Fibroblast of lung (primary cell): Measurements from ENCODE around the gene ADAD1. TPM values are rescaled to one million over a fixed set of nuclear protein-coding genes. Genes with fewer than 3 reads are reported as not detected.

ENCODE experiments used
- DNase-seq, 2 donors: peaks; one replicate each; pipeline versions ENCODE4 v3.0.0 to v3.0.0-alpha.2; 2010; ENCODE audit warnings: low read depth in 2 of 2
- H2AFZ ChIP-seq: 2 replicates; pipeline ENCODE4 v1.5.1; 2012; ENCODE audit warnings: low read length, control low read depth, inconsistent platforms
- H3K27ac ChIP-seq: 2 replicates; pipeline ENCODE4 v1.5.1; 2011; ENCODE audit warnings: low read length, control low read depth; ENCODE audit not compliant: insufficient read depth
- H3K27me3 ChIP-seq: 2 replicates; pipeline ENCODE4 v1.5.1; 2011; ENCODE audit warnings: mild to moderate bottlenecking, low read length; ENCODE audit not compliant: control insufficient read depth, insufficient read depth
- H3K36me3 ChIP-seq: 2 replicates; pipeline ENCODE4 v1.5.1; 2011; ENCODE audit warnings: low read length; ENCODE audit not compliant: control insufficient read depth, insufficient read depth
- H3K4me1 ChIP-seq: 2 replicates; pipeline ENCODE4 v1.5.1; 2011; ENCODE audit warnings: low read length; ENCODE audit not compliant: control insufficient read depth, insufficient read depth; ENCODE audit errors: extremely low read depth
- H3K4me2 ChIP-seq: 2 replicates; pipeline ENCODE4 v1.5.1; 2011; ENCODE audit warnings: low read length, control low read depth; ENCODE audit not compliant: insufficient read depth; ENCODE audit errors: extremely low read depth
- H3K4me3 ChIP-seq, 4 experiments: fragments of 200-600 bp in 1 of 4; sonication (generic) in 1 of 4; replicated peaks in 1 of 4; 2 replicates each; pipeline ENCODE4 v1.5.1; 2011 to 2016; ENCODE audit warnings: low read length in 4 of 4, low read depth in 3 of 4, mild to moderate bottlenecking in 3 of 4, control low read depth in 2 of 4, inconsistent platforms in 1 of 4, mixed read lengths in 1 of 4; ENCODE audit not compliant: insufficient read depth in 1 of 4; ENCODE audit errors: control extremely low read depth in 1 of 4
- H3K79me2 ChIP-seq: 2 replicates; pipeline ENCODE4 v1.5.1; 2012; ENCODE audit warnings: mild to moderate bottlenecking, low read length, inconsistent platforms; ENCODE audit not compliant: control insufficient read depth, insufficient read depth
- H3K9ac ChIP-seq: 2 replicates; pipeline ENCODE4 v1.5.1; 2011; ENCODE audit warnings: mild to moderate bottlenecking, low read length, control low read depth; ENCODE audit not compliant: insufficient read depth
- H3K9me3 ChIP-seq: 2 replicates; pipeline ENCODE4 v1.5.1; 2012; ENCODE audit warnings: low read depth, low read length; ENCODE audit not compliant: control insufficient read depth, insufficient read depth
- H4K20me1 ChIP-seq: 2 replicates; pipeline ENCODE4 v1.5.1; 2011; ENCODE audit warnings: low read length; ENCODE audit not compliant: control insufficient read depth, insufficient read depth; ENCODE audit errors: extremely low read depth
- CTCF ChIP-seq, 2 donors: IDR thresholded peaks in 1 of 2; conservative IDR thresholded peaks in 1 of 2; 1 replicate in 1 of 2; 2 replicates in 1 of 2; pipeline ENCODE4 v1.5.1; 2011 to 2012; ENCODE audit warnings: low read length in 2 of 2, control low read depth in 1 of 2, inconsistent platforms in 1 of 2, low read depth in 1 of 2, mild to moderate bottlenecking in 1 of 2
- EZH2 ChIP-seq: IDR thresholded peaks from 2 replicates; pipeline ENCODE4 v1.5.1; 2012; ENCODE audit warnings: low read length, control low read depth, mild to moderate bottlenecking; ENCODE audit errors: missing control alignments
- polyA minus RNA-seq: library from RNA; depleted of rRNA, polyadenylated mRNA; stranded (reverse); fragments of >200 nt; gene quantifications from 2 replicates; pipeline ENCODE4 v1.2.3, GENCODE V29; 2011; ENCODE audit warnings: low replicate concordance
- polyA plus RNA-seq, 2 donors: library from polyadenylated mRNA; depleted of rRNA in 1 of 2; stranded (reverse) in 1 of 2; unstranded in 1 of 2; fragments of >200 nt; gene quantifications; 2 replicates each; pipeline ENCODE4 v1.2.1, GENCODE V29; 2011 to 2012; ENCODE audit warnings: missing spikeins in 1 of 2
- total RNA-seq: library from RNA; depleted of rRNA; stranded (reverse); fragments of >200 nt; gene quantifications from 2 replicates; pipeline ENCODE4 v1.2.1, GENCODE V29; 2014

The ADAD1 gene
- total RNA-seq (not detected in 2 replicates), polyA plus RNA-seq (not detected in 2 replicates), polyA minus RNA-seq (not detected in 2 replicates)
- not detected in 2 replicates for polyA plus RNA-seq (2012)

GRCh38 chr4:122378711-122379110, at the start of gene ADAD1:
Gene ADAD1, plus strand, starts transcription at chr4:122379011. Its CDS starts 1,059 bp downstream, at chr4:122380070.
- Histone ChIP-seq H3K36me3 (no peaks in the 10 kb centered on the region), H3K27ac (no peak within 1 kb of the TSS), H4K20me1 (no peaks in the 10 kb centered on the region), H3K4me3 (no peak within 1 kb of the TSS), H3K9ac (no peak within 1 kb of the TSS), H3K79me2 (no peaks in the 10 kb centered on the region), H3K9me3 (no peaks in the 10 kb centered on the region), H3K4me1 (no peaks in the 10 kb centered on the region), H2AFZ (no peak within 1 kb of the TSS), H3K27me3 (no peaks in the 10 kb centered on the region), H3K4me2 (no peak within 1 kb of the TSS)
- no peak for DNase-seq
- TF ChIP-seq EZH2: no peak
- no peak for TF ChIP-seq CTCF (conservative IDR thresholded peaks at IDR 0.05 in 1 of 2, IDR thresholded peaks at IDR 0.05 in 1 of 2; ENCODE audit: low read depth in 1 of 2, low read length in 2 of 2)

GRCh38 chr4:122329876-122330565, 48.8 kb upstream of the ADAD1 start:
- no peaks in the 10 kb centered on the region for H3K4me1 ChIP-seq
- no peak overlapping the region for H3K27ac ChIP-seq
- no peak overlapping the region for H3K9ac ChIP-seq
- H3K4me2 ChIP-seq: no peak overlapping the region
- TF ChIP-seq EZH2: no peak
- no peak for TF ChIP-seq CTCF (conservative IDR thresholded peaks at IDR 0.05 in 1 of 2, IDR thresholded peaks at IDR 0.05 in 1 of 2; ENCODE audit: low read depth in 1 of 2, low read length in 2 of 2)
- peak in 1 of 2 donors; percentile 79 for DNase-seq
- no peaks in the 10 kb centered on the region for H3K27me3 ChIP-seq
- H3K79me2 ChIP-seq: no peaks in the 10 kb centered on the region
- no peaks in the 10 kb centered on the region for H3K36me3 ChIP-seq
- no peaks in the 10 kb centered on the region for H3K9me3 ChIP-seq
- no peak overlapping the region for H3K4me3 ChIP-seq
- no peak overlapping the region for H2AFZ ChIP-seq
- no peaks in the 10 kb centered on the region for H4K20me1 ChIP-seq

- H3K79me2 ChIP-seq: no peaks in the 10 kb centered on the region
- TF ChIP-seq CTCF (conservative IDR thresholded peaks at IDR 0.05 in 1 of 2, IDR thresholded peaks at IDR 0.05 in 1 of 2; ENCODE audit: low read depth in 1 of 2, low read length in 2 of 2) (no peak), EZH2 (no peak)
- no peak overlapping the region for H3K4me2 ChIP-seq
- no peaks in the 10 kb centered on the region for H3K36me3 ChIP-seq
- H3K9me3 ChIP-seq: no peaks in the 10 kb centered on the region
- no peak overlapping the region for H3K9ac ChIP-seq
- H3K27me3 ChIP-seq: no peaks in the 10 kb centered on the region
- H2AFZ ChIP-seq: no peak overlapping the region
- DNase-seq: no peak
- no peak overlapping the region for H3K4me3 ChIP-seq
- H3K27ac ChIP-seq: no peak overlapping the region
- no peaks in the 10 kb centered on the region for H3K4me1 ChIP-seq
- no peaks in the 10 kb centered on the region for H4K20me1 ChIP-seq
These were observed 47.6 kb upstream of the ADAD1 start for GRCh38 chr4:122331195-122331594.
